ENCODE measurements around the gene GABRG3.

DNA sequence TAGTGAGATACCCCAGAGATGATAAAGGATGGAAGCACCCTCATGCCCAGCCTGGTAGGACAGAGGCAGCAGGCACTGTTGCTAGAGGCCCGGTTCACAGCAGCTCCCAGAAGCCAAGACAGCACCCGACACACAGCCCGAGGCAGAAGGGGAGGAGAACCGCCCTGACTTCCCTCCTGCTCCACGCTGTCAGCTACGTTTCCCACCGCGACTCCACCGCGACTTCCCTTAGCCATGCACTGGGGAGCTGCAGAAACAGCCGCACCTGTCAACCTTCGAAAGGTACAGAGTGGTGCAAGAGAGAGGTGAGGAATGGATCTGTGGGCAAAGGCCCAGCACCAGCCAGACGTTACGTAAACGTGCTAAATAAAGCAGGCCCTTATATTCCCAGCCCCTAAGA is 529.2 kb downstream of the GABRG3 start:
- no peak for TF ChIP-seq OSR1 (CRISPR knock-in tag; IDR thresholded peaks at IDR 0.05)
- TF ChIP-seq, protein P1, sequence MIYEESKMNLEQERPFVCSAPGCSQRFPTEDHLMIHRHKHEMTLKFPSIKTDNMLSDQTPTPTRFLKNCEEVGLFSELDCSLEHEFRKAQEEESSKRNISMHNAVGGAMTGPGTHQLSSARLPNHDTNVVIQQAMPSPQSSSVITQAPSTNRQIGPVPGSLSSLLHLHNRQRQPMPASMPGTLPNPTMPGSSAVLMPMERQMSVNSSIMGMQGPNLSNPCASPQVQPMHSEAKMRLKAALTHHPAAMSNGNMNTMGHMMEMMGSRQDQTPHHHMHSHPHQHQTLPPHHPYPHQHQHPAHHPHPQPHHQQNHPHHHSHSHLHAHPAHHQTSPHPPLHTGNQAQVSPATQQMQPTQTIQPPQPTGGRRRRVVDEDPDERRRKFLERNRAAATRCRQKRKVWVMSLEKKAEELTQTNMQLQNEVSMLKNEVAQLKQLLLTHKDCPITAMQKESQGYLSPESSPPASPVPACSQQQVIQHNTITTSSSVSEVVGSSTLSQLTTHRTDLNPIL (CRISPR knock-in tag; IDR thresholded peaks at IDR 0.05; ENCODE audit: low read depth) = no peak
- TF ChIP-seq, protein P2, sequence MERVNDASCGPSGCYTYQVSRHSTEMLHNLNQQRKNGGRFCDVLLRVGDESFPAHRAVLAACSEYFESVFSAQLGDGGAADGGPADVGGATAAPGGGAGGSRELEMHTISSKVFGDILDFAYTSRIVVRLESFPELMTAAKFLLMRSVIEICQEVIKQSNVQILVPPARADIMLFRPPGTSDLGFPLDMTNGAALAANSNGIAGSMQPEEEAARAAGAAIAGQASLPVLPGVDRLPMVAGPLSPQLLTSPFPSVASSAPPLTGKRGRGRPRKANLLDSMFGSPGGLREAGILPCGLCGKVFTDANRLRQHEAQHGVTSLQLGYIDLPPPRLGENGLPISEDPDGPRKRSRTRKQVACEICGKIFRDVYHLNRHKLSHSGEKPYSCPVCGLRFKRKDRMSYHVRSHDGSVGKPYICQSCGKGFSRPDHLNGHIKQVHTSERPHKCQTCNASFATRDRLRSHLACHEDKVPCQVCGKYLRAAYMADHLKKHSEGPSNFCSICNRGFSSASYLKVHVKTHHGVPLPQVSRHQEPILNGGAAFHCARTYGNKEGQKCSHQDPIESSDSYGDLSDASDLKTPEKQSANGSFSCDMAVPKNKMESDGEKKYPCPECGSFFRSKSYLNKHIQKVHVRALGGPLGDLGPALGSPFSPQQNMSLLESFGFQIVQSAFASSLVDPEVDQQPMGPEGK (CRISPR knock-in tag; IDR thresholded peaks at IDR 0.05; ENCODE audit: borderline replicate concordance) = no peak
- no peak for TF ChIP-seq CSDC2 (CRISPR knock-in tag; IDR thresholded peaks at IDR 0.05)
- no peak for TF ChIP-seq ARNTL (CRISPR knock-in tag; IDR thresholded peaks at IDR 0.05; ENCODE audit: borderline replicate concordance, low read depth)
- TF ChIP-seq, protein P3, sequence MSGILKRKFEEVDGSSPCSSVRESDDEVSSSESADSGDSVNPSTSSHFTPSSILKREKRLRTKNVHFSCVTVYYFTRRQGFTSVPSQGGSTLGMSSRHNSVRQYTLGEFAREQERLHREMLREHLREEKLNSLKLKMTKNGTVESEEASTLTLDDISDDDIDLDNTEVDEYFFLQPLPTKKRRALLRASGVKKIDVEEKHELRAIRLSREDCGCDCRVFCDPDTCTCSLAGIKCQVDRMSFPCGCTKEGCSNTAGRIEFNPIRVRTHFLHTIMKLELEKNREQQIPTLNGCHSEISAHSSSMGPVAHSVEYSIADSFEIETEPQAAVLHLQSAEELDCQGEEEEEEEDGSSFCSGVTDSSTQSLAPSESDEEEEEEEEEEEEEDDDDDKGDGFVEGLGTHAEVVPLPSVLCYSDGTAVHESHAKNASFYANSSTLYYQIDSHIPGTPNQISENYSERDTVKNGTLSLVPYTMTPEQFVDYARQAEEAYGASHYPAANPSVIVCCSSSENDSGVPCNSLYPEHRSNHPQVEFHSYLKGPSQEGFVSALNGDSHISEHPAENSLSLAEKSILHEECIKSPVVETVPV (CRISPR knock-in tag; IDR thresholded peaks at IDR 0.05) = no peak
- TF ChIP-seq BACH2 (CRISPR knock-in tag; IDR thresholded peaks at IDR 0.05; ENCODE audit: borderline replicate concordance) = no peak
- TF ChIP-seq, protein P4, sequence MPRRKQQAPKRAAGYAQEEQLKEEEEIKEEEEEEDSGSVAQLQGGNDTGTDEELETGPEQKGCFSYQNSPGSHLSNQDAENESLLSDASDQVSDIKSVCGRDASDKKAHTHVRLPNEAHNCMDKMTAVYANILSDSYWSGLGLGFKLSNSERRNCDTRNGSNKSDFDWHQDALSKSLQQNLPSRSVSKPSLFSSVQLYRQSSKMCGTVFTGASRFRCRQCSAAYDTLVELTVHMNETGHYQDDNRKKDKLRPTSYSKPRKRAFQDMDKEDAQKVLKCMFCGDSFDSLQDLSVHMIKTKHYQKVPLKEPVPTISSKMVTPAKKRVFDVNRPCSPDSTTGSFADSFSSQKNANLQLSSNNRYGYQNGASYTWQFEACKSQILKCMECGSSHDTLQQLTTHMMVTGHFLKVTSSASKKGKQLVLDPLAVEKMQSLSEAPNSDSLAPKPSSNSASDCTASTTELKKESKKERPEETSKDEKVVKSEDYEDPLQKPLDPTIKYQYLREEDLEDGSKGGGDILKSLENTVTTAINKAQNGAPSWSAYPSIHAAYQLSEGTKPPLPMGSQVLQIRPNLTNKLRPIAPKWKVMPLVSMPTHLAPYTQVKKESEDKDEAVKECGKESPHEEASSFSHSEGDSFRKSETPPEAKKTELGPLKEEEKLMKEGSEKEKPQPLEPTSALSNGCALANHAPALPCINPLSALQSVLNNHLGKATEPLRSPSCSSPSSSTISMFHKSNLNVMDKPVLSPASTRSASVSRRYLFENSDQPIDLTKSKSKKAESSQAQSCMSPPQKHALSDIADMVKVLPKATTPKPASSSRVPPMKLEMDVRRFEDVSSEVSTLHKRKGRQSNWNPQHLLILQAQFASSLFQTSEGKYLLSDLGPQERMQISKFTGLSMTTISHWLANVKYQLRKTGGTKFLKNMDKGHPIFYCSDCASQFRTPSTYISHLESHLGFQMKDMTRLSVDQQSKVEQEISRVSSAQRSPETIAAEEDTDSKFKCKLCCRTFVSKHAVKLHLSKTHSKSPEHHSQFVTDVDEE (CRISPR knock-in tag; IDR thresholded peaks at IDR 0.05) = no peak
- TF ChIP-seq RARB (CRISPR knock-in tag; IDR thresholded peaks at IDR 0.05) = no peak
- TF ChIP-seq ZNF565 (CRISPR knock-in tag; conservative IDR thresholded peaks at IDR 0.05; ENCODE audit: low read depth) = no peak

Measured in SK-N-SH treated with all-trans-retinoic acid at 6 μM for 48 hours (cell line).